Lower lobe of right lung (tissue), 2 donors: ENCODE measurements around the gene POC1A. TPM values are rescaled to one million over a fixed set of nuclear protein-coding genes. Genes with fewer than 3 reads are reported as not detected.
A peak's percentile ranks its signal among the peaks of the same experiment; 100 is the strongest.

ENCODE experiments used
- ATAC-seq, 2 donors: fragments of 200-7000 bp; cut with Tn5 transposase; one replicate each; pipeline ENCODE4 v1.9.1; 2020 to 2022; ENCODE audit warnings: mild to moderate bottlenecking in 2 of 2, moderate library complexity in 2 of 2
- DNase-seq: peaks from one replicate; pipeline ENCODE4 v3.0.0-alpha.2; 2020
- H3K27ac ChIP-seq: fragments of 200-600 bp; one replicate; pipeline ENCODE4 v1.8.0; 2022
- H3K27me3 ChIP-seq: fragments of 200-600 bp; one replicate; pipeline ENCODE4 v1.8.0; 2022; ENCODE audit warnings: low read depth
- H3K36me3 ChIP-seq: fragments of 200-600 bp; one replicate; pipeline ENCODE4 v1.8.0; 2022; ENCODE audit warnings: mild to moderate bottlenecking
- H3K4me1 ChIP-seq: fragments of 200-600 bp; one replicate; pipeline ENCODE4 v1.8.0; 2022
- H3K4me3 ChIP-seq: fragments of 200-600 bp; one replicate; pipeline ENCODE4 v1.8.0; 2022; ENCODE audit warnings: mild to moderate bottlenecking
- H3K9me3 ChIP-seq: fragments of 200-600 bp; one replicate; pipeline ENCODE4 v1.8.0; 2022
- intact Hi-C: fragments of 100-400 bp; cut with DNase I; formaldehyde crosslinking; loops from one replicate; pipeline ENCODE4 v1.11.0; 2022
- total RNA-seq: library from RNA; stranded (reverse); fragmentation: NEBNext Ultra II Directional; extraction: Animal tissue kit (Norgen Biotek cat#: 25700); gene quantifications from one replicate; pipeline ENCODE4 v1.2.1, GENCODE V29; 2021
- TF ChIP-seq, protein P1 (sequence below): fragments of 200-600 bp; IDR thresholded peaks from one replicate; pipeline ENCODE4 v1.8.0; 2022; ENCODE audit warnings: antibody characterized with exemption, mild to moderate bottlenecking
- donor health status: DM: no; HTN: yes; CAD: no; lungs with severe emphysema.

The POC1A gene
- total RNA-seq, 1 donor from 2014 or later: 2.7 TPM

DNA sequence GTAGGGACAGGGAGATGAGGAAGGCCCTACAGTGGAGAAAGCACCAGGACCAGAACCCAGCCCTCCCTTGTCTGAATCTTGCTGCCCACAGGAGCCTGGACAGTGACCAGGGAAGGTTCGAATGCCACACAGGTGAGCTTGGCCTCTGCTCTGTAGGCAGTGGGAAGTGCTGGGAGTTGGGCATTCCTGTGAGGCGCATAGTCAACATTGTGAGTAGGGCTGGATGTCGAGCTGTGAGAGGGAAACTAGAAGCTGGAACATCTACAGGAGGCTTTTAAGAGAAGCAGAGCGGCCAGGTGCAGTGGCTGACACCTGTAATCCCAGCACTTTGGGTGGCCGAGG, 23.4 kb upstream of the POC1A start:
- peak overlapping the region; percentile 27 for H3K27ac ChIP-seq
- no peaks in the 10 kb centered on the region for H3K36me3 ChIP-seq
- intact Hi-C loops: no loop called here
- peaks cover 12% of the 10 kb centered on the region for H3K4me1 ChIP-seq
- ATAC-seq (peak; percentile 61 to 63), DNase-seq (no peak)
- H3K4me3 ChIP-seq: no peak overlapping the region
- no peaks in the 10 kb centered on the region for H3K27me3 ChIP-seq
- no peaks in the 10 kb centered on the region for H3K9me3 ChIP-seq
- TF ChIP-seq, protein P1, sequence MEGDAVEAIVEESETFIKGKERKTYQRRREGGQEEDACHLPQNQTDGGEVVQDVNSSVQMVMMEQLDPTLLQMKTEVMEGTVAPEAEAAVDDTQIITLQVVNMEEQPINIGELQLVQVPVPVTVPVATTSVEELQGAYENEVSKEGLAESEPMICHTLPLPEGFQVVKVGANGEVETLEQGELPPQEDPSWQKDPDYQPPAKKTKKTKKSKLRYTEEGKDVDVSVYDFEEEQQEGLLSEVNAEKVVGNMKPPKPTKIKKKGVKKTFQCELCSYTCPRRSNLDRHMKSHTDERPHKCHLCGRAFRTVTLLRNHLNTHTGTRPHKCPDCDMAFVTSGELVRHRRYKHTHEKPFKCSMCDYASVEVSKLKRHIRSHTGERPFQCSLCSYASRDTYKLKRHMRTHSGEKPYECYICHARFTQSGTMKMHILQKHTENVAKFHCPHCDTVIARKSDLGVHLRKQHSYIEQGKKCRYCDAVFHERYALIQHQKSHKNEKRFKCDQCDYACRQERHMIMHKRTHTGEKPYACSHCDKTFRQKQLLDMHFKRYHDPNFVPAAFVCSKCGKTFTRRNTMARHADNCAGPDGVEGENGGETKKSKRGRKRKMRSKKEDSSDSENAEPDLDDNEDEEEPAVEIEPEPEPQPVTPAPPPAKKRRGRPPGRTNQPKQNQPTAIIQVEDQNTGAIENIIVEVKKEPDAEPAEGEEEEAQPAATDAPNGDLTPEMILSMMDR: no peak

DNA sequence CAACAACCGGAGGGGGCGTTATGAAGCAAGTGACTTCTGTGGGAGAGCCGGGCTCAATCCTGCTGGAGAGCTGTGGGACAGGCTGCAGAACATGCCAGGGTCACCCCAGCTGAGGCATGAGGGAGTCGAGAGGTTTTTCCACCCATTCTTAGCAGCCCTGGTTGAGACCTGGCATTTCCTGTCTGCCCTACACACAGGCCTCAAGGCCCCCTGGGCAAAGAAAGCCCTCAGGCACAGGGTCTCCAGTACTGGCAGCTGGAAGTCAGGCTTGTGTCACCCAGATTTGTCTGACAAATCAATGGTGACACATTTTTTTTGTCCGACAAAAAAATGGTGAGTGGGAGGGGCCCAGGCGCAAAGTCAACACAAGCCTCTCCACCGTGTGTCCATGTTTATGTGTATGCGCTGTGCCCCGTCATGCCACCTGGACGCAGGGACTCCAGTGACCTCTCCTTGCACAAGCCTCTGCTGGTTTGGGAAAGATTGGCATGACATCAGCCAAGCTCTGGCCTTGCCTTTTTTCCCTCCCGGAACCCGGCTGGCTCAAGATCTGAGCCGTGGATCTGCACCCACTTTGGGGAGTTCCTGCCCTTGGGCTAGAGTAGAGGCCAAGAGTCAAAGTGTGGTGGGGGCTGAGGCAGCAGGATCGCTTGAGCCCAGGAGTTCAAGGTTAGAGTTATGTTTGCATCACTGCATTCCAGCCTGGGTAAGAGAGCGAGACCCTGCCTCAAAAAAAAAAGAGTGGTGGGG, 22.9 kb upstream of the POC1A start:
- H3K27ac ChIP-seq: peak overlapping the region; percentile 27
- H3K27me3 ChIP-seq: no peaks in the 10 kb centered on the region
- no peaks in the 10 kb centered on the region for H3K9me3 ChIP-seq
- peaks cover 12% of the 10 kb centered on the region for H3K4me1 ChIP-seq
- TF ChIP-seq, protein P1: no peak
- intact Hi-C loops: no loop called here
- no peak for DNase-seq
- ATAC-seq: peak; percentile 75 to 83
- no peaks in the 10 kb centered on the region for H3K36me3 ChIP-seq
- H3K4me3 ChIP-seq: no peak overlapping the region

DNA sequence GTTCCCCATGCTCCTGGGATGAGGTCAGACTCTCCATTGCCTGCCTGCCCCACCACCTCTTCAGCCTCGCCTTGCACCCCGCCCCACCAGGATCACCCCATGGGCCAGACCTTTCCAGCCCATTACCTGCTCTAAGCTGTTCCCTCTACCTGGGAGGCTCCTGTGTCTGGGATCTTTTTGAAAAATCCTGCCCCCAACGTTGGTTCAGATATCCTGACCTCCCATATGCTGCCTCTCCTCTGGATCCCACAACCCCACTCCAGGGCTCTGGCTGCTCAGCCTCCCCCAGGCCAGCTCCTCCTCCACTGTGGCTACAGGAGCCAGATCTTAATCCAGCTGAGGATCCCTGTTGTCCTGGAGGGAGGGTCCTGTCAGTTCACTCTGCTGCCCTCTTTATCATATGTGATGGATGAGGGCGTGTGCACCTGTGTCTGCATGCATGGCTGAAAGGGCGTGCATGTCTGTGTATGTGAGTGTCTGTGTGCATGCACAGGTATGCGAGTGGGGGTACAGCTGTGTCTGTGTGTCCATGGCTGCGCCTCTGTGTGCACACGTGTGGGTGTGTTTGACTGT, 22.0 kb upstream of the POC1A start:
- intact Hi-C loops: no loop called here
- TF ChIP-seq, protein P1: no peak
- H3K4me1 ChIP-seq: peaks cover 12% of the 10 kb centered on the region
- H3K27ac ChIP-seq: no peak overlapping the region
- ATAC-seq (no peak), DNase-seq (no peak)
- no peaks in the 10 kb centered on the region for H3K9me3 ChIP-seq
- no peaks in the 10 kb centered on the region for H3K27me3 ChIP-seq
- H3K36me3 ChIP-seq: no peaks in the 10 kb centered on the region
- H3K4me3 ChIP-seq: no peak overlapping the region

DNA sequence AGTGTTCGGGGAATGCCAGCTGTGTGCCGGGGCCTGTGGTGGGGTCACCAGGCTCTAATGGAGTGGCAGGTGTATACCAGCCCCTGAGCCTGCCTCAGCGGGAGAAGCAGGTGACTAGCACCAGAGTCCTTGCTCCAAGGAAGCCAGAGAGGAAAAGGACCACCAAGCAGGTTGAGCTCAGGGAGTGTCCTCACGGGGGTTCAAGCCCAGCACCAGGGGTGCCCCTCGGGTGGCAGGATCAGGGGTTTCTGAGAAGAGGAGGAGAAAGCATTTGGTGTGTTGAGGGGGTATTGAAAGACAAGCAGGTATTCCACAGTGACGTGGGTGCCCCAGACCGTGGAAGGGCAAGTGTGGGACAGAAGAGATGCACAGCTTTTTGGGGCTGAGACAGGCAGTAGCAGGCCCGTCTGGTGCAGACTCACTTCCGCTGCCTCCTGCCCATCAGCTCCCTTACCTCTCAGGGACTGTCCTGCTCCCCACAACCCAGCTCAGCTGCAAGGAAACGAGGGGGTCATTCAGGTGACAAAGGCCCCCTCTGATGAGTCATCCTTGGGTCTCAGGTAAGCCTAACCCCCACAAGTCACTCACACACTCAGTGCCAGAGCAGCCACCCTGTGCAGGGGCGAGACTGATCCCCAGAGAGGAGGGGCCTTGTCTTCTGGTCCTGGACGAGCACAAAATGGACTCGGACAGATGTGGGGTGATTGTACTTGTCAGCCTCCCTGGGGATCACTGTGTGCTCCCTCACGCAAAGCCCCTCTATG, 21.4 kb upstream of the POC1A start:
- peaks cover 12% of the 10 kb centered on the region for H3K4me1 ChIP-seq
- ATAC-seq (no peak), DNase-seq (no peak)
- no peak overlapping the region for H3K4me3 ChIP-seq
- H3K27me3 ChIP-seq: no peaks in the 10 kb centered on the region
- H3K27ac ChIP-seq: no peak overlapping the region
- H3K9me3 ChIP-seq: no peaks in the 10 kb centered on the region
- TF ChIP-seq, protein P1: no peak
- intact Hi-C loops: no loop called here
- H3K36me3 ChIP-seq: no peaks in the 10 kb centered on the region

DNA sequence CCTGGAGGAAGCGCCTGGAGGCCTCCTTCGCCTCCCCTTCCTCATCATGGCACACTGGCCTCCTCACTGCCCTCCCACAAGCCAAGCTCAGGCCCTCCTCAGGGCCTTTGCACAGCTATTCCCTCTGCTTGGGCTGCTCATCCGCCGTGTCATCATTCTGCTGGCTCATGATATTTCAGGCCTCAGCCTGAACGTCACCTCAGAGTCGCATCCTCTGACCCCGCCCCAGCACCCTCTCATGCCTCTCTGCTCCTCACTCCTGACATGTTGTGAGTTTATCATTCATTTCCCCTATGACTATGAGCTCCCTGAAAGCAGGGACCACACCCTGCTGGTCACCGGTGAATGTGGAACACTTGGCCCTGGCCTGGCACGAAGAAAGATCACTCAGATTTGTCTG, 20.7 kb upstream of the POC1A start:
- Histone ChIP-seq H3K4me1 (peaks cover 12% of the 10 kb centered on the region), H3K9me3 (no peaks in the 10 kb centered on the region), H3K27me3 (no peaks in the 10 kb centered on the region), H3K36me3 (no peaks in the 10 kb centered on the region), H3K4me3 (no peak overlapping the region), H3K27ac (no peak overlapping the region)
- TF ChIP-seq, protein P1: no peak
- DNase-seq (no peak), ATAC-seq (no peak)
- intact Hi-C loops: no loop called here
